ENCODE results near the gene ZC3H18.

DNA sequence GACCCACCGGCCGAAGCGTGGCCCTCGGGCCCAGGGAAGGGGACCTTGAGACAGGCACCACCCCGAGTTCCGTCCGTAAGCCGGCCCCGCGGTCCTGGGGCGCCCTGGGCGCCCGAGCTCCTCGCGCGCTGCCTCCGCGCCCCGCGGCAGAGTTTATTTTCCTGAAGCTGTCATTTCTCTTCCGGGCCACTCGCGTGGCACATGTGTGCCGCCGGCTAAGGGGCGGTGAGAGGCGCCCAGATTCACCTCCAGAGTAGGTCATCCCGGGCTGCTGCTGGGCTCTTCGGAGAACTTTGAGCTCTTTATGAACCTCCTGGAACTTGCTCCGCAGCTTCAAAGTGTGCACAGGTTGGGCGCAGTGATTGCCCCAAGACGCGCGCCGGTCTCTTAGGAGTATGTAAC, 489 bp downstream of the ZC3H18 start:
- TF ChIP-seq RCOR1 (IDR thresholded peaks at IDR 0.05; ENCODE audit: insufficient replicate concordance, low read length) (no peak), POLR2A (IDR thresholded peaks at IDR 0.05; ENCODE audit: low read depth, low read length) (no peak), CHD1 (IDR thresholded peaks at IDR 0.05; ENCODE audit: low read depth, low read length) (no peak), RAD21 (IDR thresholded peaks at IDR 0.05; ENCODE audit: low read length) (no peak), MAFK (IDR thresholded peaks at IDR 0.05; ENCODE audit: low read depth, low read length) (no peak), MXI1 (IDR thresholded peaks at IDR 0.05; ENCODE audit: borderline replicate concordance, low read depth, low read length) (peak; percentile 90), CEBPB (IDR thresholded peaks at IDR 0.05; ENCODE audit: low read depth, low read length) (no peak), BHLHE40 (IDR thresholded peaks at IDR 0.05; ENCODE audit: low read depth, low read length) (no peak), RFX5 (IDR thresholded peaks at IDR 0.05; ENCODE audit: low read depth, low read length) (no peak), SMC3 (IDR thresholded peaks at IDR 0.05; ENCODE audit: low read depth, low read length) (no peak)
- TF ChIP-seq, protein P1, sequence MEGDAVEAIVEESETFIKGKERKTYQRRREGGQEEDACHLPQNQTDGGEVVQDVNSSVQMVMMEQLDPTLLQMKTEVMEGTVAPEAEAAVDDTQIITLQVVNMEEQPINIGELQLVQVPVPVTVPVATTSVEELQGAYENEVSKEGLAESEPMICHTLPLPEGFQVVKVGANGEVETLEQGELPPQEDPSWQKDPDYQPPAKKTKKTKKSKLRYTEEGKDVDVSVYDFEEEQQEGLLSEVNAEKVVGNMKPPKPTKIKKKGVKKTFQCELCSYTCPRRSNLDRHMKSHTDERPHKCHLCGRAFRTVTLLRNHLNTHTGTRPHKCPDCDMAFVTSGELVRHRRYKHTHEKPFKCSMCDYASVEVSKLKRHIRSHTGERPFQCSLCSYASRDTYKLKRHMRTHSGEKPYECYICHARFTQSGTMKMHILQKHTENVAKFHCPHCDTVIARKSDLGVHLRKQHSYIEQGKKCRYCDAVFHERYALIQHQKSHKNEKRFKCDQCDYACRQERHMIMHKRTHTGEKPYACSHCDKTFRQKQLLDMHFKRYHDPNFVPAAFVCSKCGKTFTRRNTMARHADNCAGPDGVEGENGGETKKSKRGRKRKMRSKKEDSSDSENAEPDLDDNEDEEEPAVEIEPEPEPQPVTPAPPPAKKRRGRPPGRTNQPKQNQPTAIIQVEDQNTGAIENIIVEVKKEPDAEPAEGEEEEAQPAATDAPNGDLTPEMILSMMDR (conservative IDR thresholded peaks at IDR 0.05; ENCODE audit: low read depth, low read length), result no peak
- TF ChIP-seq, protein P2, sequence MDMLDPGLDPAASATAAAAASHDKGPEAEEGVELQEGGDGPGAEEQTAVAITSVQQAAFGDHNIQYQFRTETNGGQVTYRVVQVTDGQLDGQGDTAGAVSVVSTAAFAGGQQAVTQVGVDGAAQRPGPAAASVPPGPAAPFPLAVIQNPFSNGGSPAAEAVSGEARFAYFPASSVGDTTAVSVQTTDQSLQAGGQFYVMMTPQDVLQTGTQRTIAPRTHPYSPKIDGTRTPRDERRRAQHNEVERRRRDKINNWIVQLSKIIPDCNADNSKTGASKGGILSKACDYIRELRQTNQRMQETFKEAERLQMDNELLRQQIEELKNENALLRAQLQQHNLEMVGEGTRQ (IDR thresholded peaks at IDR 0.05; ENCODE audit: low read depth, low read length), result no peak
